A673 (cell line): ENCODE results near the gene VPS52.

Experiments
- EZH2 ChIP-seq: fragments of 200-600 bp; sonication (generic); IDR thresholded peaks from 2 replicates; pipeline ENCODE4 v1.6.1; 2017; ENCODE audit warnings: borderline replicate concordance, low read depth, mild to moderate bottlenecking, mixed read lengths, antibody characterized with exemption, low read length; ENCODE audit not compliant: poor library complexity, severe bottlenecking
- TF ChIP-seq, protein P1 (sequence below): fragments of 300-800, 200-600 bp; sonication (generic); conservative IDR thresholded peaks from 2 replicates; pipeline ENCODE4 v1.5.1; 2017; ENCODE audit warnings: low read depth, mild to moderate bottlenecking, antibody characterized with exemption, low read length, moderate library complexity, mixed read lengths

DNA sequence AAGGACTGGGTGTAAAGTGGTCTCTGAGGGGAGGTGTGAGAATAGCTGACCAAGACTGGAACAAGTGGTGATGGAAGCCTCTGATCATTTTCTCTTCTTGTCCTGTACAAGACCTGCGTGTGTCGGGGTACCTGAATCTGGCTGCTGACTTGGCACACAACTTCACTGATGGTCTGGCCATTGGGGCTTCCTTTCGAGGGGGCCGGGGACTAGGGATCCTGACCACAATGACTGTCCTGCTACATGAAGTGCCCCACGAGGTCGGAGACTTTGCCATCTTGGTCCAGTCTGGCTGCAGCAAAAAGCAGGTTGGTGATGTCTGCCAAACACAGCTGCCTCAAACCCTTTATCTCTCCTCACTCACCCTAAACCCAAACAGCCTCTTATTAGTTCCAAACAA, 68.9 kb downstream of the VPS52 start:
- TF ChIP-seq, protein P1, sequence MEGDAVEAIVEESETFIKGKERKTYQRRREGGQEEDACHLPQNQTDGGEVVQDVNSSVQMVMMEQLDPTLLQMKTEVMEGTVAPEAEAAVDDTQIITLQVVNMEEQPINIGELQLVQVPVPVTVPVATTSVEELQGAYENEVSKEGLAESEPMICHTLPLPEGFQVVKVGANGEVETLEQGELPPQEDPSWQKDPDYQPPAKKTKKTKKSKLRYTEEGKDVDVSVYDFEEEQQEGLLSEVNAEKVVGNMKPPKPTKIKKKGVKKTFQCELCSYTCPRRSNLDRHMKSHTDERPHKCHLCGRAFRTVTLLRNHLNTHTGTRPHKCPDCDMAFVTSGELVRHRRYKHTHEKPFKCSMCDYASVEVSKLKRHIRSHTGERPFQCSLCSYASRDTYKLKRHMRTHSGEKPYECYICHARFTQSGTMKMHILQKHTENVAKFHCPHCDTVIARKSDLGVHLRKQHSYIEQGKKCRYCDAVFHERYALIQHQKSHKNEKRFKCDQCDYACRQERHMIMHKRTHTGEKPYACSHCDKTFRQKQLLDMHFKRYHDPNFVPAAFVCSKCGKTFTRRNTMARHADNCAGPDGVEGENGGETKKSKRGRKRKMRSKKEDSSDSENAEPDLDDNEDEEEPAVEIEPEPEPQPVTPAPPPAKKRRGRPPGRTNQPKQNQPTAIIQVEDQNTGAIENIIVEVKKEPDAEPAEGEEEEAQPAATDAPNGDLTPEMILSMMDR, result no peak
- TF ChIP-seq EZH2, result no peak
